Measurements from ENCODE around the gene KRT6C. TPM values are rescaled to one million over a fixed set of nuclear protein-coding genes. Genes with fewer than 3 reads are reported as not detected.
"Not testable (repeated sequence)": the region's sequence is repeated elsewhere in the genome, so short reads cannot be mapped to it uniquely, and the experiment has no call there.

Gene KRT6C
- total RNA-seq, 2 experiments from 2014 or later: not detected

GRCh38 chr12:52488736-52489135 is 15.1 kb upstream of the KRT6C start:
- DNase-seq (no peak), ATAC-seq (no peak)
- TF ChIP-seq, protein P1, sequence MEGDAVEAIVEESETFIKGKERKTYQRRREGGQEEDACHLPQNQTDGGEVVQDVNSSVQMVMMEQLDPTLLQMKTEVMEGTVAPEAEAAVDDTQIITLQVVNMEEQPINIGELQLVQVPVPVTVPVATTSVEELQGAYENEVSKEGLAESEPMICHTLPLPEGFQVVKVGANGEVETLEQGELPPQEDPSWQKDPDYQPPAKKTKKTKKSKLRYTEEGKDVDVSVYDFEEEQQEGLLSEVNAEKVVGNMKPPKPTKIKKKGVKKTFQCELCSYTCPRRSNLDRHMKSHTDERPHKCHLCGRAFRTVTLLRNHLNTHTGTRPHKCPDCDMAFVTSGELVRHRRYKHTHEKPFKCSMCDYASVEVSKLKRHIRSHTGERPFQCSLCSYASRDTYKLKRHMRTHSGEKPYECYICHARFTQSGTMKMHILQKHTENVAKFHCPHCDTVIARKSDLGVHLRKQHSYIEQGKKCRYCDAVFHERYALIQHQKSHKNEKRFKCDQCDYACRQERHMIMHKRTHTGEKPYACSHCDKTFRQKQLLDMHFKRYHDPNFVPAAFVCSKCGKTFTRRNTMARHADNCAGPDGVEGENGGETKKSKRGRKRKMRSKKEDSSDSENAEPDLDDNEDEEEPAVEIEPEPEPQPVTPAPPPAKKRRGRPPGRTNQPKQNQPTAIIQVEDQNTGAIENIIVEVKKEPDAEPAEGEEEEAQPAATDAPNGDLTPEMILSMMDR (IDR thresholded peaks at IDR 0.05): no peak
- Mint-ChIP-seq H3K4me1 (ENCODE audit: low read depth) (no peaks in the 10 kb centered on the region), H3K36me3 (ENCODE audit: low read depth) (no peaks in the 10 kb centered on the region), H3K9me3 (peaks cover 5% of the 10 kb centered on the region), H3K27me3 (peaks cover 43% of the 10 kb centered on the region), H3K27ac (no peak overlapping the region), H3K4me3 (no peak overlapping the region)
- intact Hi-C loops (cut with micrococcal nuclease): no loop called here
- ChIA-PET POLR2A (no interaction called here), CTCF (no interaction called here)

DNA sequence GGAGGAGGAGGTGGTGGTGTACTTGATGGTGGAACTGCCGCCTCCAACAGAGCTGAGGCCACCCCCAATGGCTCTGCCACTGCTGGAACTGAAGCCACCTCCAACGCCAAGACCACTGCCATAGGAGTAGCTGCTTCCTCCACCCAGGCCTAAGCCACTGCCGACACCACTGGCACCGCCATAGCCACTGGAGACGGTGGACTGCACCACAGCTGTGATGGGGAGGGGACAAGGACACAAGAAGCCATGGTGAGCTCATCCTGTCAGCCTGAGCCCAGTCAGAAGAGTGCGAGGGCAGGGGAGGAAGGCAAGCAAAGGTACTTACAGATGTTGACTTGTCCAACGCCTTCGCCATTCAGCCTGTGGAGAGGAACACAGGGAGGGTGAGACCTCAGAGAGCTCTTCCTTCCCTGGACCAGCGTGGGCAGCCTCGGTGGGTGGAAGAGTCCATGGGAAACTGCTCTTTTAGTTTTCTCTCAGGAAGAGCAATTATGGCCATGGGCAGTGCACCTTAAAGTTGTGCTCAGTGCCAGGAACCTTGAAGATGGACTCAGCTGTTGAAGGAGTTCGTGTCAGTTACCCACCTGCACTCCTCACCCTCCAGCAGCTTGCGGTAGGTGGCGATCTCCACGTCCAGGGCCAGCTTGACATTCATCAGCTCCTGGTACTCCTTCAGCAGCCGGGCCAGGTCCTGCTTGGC is 14.3 kb upstream of the KRT6C start:
- peaks cover 39% of the 10 kb centered on the region for H3K27me3 Mint-ChIP-seq
- ATAC-seq: not testable (repeated sequence)

GRCh38 chr12:52487211-52487610 is 13.6 kb upstream of the KRT6C start:
- POLR2A ChIA-PET: no interaction called here
- Mint-ChIP-seq H3K27me3 (peaks cover 41% of the 10 kb centered on the region), H3K9me3 (peaks cover 5% of the 10 kb centered on the region), H3K36me3 (ENCODE audit: low read depth) (no peaks in the 10 kb centered on the region), H3K4me3 (no peak overlapping the region), H3K27ac (no peak overlapping the region), H3K4me1 (ENCODE audit: low read depth) (no peaks in the 10 kb centered on the region)
- intact Hi-C loops (cut with micrococcal nuclease): no loop called here
- ATAC-seq (no peak), DNase-seq (no peak)
- TF ChIP-seq, protein P1 (IDR thresholded peaks at IDR 0.05): no peak
- CTCF ChIA-PET: no interaction called here

More for the DNA sequence above, 14.3 kb upstream of the KRT6C start:
- H3K4me1 Mint-ChIP-seq (ENCODE audit: low read depth); H3K9me3 Mint-ChIP-seq; H3K4me3 Mint-ChIP-seq; DNase-seq; intact Hi-C loops (cut with micrococcal nuclease); H3K36me3 Mint-ChIP-seq (ENCODE audit: low read depth); H3K27ac Mint-ChIP-seq; CTCF ChIA-PET: not testable (repeated sequence)
- POLR2A ChIA-PET: interaction anchor here (0.6 kb wide), 1 partner anchor 131 kb away, joined by 3 read pairs; the partner anchor contains the start of gene KRT73

DNA sequence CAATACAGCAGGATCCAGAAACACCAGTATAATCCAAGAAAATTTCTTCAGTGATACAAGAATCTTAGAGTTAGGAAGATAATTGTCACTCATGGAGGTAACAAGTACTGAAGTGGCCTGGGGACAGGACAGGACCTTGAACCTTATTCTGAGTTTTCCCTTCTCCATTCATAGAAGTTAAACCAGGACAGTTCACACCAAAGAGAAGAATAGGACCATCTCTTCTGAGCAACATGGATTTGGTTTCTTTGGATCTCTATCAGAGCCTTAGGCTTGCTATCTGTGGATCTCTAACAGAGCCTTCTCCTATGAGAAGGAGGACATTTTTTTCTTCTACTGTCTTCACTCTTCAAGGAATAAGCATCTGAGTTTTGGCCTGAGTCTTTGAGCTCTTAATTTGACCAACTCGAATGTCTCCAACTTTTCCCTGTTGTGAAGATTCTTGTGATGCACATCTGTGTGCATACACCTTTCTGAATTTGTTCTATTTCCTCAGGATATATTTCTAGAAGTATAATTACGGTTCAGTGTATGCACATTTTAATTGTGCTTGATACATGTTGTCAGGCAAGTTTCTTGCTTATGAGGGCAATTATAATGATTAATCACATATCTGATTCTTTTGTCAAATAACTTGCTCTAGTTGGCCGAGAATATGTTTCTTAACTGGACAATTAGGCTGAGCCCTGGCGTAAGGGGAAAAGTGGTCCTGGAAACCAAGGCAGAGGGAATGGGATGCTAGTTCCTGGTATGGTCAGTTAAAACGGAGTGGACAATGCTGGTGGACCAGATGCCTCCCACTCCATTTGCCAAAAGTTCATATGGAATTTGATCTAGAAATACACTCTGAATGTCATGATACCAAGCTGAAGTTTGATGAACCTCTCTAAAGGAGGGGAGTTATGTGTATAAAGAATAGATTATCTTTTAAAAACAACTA is 12.8 kb upstream of the KRT6C start:
- Mint-ChIP-seq H3K4me1 (ENCODE audit: low read depth) (no peaks in the 10 kb centered on the region), H3K27me3 (peaks cover 35% of the 10 kb centered on the region), H3K4me3 (no peak overlapping the region), H3K9me3 (peaks cover 5% of the 10 kb centered on the region), H3K36me3 (ENCODE audit: low read depth) (no peaks in the 10 kb centered on the region), H3K27ac (no peak overlapping the region)
- ATAC-seq (no peak), DNase-seq (no peak)
- intact Hi-C loops (cut with micrococcal nuclease): no loop called here
- CTCF ChIA-PET: no interaction called here
- TF ChIP-seq, protein P1 (IDR thresholded peaks at IDR 0.05): no peak
- POLR2A ChIA-PET: no interaction called here

GRCh38 chr12:52480073-52480472 is 6.5 kb upstream of the KRT6C start:
- Mint-ChIP-seq H3K36me3 (ENCODE audit: low read depth) (no peaks in the 10 kb centered on the region), H3K27ac (no peak overlapping the region), H3K4me3 (no peak overlapping the region), H3K9me3 (peaks cover 5% of the 10 kb centered on the region), H3K27me3 (peaks cover 11% of the 10 kb centered on the region), H3K4me1 (ENCODE audit: low read depth) (no peaks in the 10 kb centered on the region)
- intact Hi-C loops (cut with micrococcal nuclease): no loop called here
- CTCF ChIA-PET: no interaction called here
- ATAC-seq (no peak), DNase-seq (no peak)
- TF ChIP-seq, protein P1 (IDR thresholded peaks at IDR 0.05): no peak
- POLR2A ChIA-PET: no interaction called here
